SK-N-MC (cell line): Measurements from ENCODE around the gene MYO1D.
"Not testable (repeated sequence)": the region's sequence is repeated elsewhere in the genome, so short reads cannot be mapped to it uniquely, and the experiment has no call there.

Source experiments
- DNase-seq: peaks from one replicate; pipeline ENCODE4 v3.0.0-alpha.2; 2011; ENCODE audit warnings: low read depth, low spot score
- H3K27ac ChIP-seq: fragments of 200-600 bp; sonication (generic); 2 replicates; pipeline ENCODE4 v1.5.1; 2016; ENCODE audit warnings: mixed run types
- H3K36me3 ChIP-seq: fragments of 200-600 bp; sonication (generic); 2 replicates; pipeline ENCODE4 v1.6.1; 2017; ENCODE audit warnings: antibody characterized with exemption, low read length, mixed read lengths; ENCODE audit not compliant: insufficient read depth
- H3K4me3 ChIP-seq: fragments of 200-600 bp; sonication (generic); 2 replicates; pipeline ENCODE4 v1.5.1; 2016
- H3K9ac ChIP-seq: fragments of 200-600 bp; sonication (generic); 2 replicates; pipeline ENCODE4 v1.8.0; 2017; ENCODE audit warnings: mixed run types, mixed read lengths; ENCODE audit not compliant: insufficient read length
- H3K9me3 ChIP-seq: fragments of 200-600 bp; sonication (generic); 2 replicates; pipeline ENCODE4 v1.6.1; 2017; ENCODE audit warnings: low read depth, mild to moderate bottlenecking, antibody characterized with exemption, low read length, moderate library complexity, mixed read lengths
- EZH2 ChIP-seq: fragments of 200-600 bp; sonication (generic); IDR thresholded peaks from one replicate; pipeline ENCODE4 v1.6.1; 2017; ENCODE audit warnings: antibody characterized with exemption
- FOXP2 ChIP-seq: optimal IDR thresholded peaks from 2 replicates; pipeline ENCODE3; 2011; ENCODE audit warnings: mild to moderate bottlenecking, moderate library complexity; ENCODE audit not compliant: insufficient read depth; ENCODE audit errors: extremely low read length, control extremely low read depth
- POLR2AphosphoS5 ChIP-seq: IDR thresholded peaks from 2 replicates; pipeline ENCODE4 v1.6.1; 2012; ENCODE audit warnings: mild to moderate bottlenecking, low read depth, low read length, borderline replicate concordance

MYO1D gene

DNA sequence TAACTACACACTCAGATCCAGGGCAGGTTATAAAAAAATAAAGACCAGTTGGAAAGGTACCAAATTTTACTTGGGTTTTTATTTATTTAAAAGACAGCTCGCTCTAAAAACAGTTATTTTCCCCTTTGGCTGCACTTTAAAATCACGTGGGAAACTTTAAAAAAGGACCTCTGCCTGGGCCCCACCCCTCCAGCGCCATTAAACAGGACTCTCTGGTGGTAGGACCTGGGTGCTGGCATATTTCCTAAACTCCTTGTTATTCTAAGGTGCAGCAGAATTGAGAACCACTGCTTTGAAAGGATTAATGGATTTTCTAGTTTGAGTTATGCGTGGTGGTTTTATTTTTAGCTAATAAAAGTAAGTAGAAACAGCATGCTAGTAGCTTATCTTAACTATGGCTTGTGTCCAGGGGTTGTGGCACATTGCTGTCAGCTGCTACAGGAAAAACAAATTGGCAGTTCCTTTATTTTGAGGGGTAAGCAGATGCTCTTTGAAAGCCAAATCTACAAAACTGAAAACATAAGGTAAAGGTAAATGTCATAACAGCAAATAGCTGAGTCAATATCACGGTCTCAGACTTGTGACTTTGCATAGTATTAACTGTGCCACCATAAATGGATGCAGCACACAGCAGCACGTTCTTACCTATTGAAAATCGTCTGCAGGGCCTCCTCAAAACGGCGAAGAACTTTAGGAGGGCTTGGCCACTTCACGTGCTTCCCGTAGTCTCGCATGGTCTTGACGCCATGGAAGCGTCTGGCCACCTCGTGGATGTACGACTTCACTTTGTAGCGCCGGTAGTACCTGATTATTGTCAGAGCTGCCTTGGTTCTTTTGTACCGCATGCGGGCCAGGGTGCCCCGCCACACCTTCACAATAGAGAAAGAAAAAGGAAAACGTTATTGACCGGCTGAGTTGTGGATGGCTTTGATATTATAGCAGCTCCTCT is 218.2 kb downstream of the MYO1D start:
- Histone ChIP-seq H3K9ac (no peak overlapping the region), H3K4me3 (no peak overlapping the region), H3K36me3 (peaks cover under 1% of the 10 kb centered on the region; the same call in 1 of the 2 replicates), H3K9me3 (no peaks in the 10 kb centered on the region), H3K27ac (no peak overlapping the region)
- TF ChIP-seq POLR2AphosphoS5 (no peak), FOXP2 (no peak), EZH2 (no peak)
- no peak for DNase-seq

DNA sequence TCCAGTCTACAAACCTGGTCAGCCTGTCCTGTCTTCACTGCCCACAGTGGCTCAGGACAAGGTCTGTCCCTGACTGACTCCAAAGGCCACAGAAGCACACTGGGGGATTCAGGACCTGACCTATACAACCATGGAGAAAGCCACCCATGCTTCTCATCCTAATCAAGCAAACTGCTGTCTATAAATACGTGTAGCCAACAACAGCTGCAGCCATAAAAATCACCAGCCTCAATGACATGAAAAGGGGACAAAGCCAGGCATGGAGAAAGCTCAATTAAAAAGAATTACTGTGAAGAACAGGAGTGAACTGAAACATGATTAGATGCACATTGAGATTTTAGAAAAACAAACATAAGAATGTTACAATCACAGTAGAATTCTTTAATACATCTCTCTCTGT is 220.0 kb downstream of the MYO1D start:
- H3K9me3 ChIP-seq: no peaks in the 10 kb centered on the region

DNA sequence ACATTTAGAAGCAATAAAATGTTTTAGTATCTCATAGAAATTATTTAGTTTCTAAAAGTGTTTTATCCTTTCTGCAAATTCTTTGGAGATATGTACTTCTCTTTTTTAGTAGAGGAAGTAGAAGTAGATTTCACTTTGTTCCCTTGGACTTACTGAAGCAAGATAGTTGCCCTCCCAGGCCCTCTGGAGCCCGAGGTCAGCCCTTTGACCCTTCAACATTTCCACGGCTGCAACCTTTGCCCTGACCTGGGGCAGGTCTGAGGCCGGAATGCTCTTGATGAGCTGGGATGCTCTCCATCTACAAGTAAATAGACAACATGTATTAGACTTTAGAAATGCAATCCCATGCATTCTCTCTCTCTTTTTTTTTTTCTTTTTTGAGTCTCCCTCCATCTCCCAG is 222.6 kb downstream of the MYO1D start:
- TF ChIP-seq POLR2AphosphoS5 (no peak), FOXP2 (no peak), EZH2 (no peak)
- Histone ChIP-seq H3K27ac (no peak overlapping the region), H3K9me3 (peaks cover 3% of the 10 kb centered on the region; the same call in 1 of the 2 replicates), H3K36me3 (peaks cover 10% of the 10 kb centered on the region), H3K9ac (no peak overlapping the region), H3K4me3 (no peak overlapping the region)
- DNase-seq: no peak

More for the DNA sequence above, 220.0 kb downstream of the MYO1D start:
- Histone ChIP-seq H3K9ac (no peak overlapping the region), H3K36me3 (peaks cover 5% of the 10 kb centered on the region; the same call in 1 of the 2 replicates), H3K4me3 (no peak overlapping the region), H3K27ac (no peak overlapping the region)
- TF ChIP-seq POLR2AphosphoS5 (no peak), FOXP2 (no peak), EZH2 (no peak)
- DNase-seq: no peak

DNA sequence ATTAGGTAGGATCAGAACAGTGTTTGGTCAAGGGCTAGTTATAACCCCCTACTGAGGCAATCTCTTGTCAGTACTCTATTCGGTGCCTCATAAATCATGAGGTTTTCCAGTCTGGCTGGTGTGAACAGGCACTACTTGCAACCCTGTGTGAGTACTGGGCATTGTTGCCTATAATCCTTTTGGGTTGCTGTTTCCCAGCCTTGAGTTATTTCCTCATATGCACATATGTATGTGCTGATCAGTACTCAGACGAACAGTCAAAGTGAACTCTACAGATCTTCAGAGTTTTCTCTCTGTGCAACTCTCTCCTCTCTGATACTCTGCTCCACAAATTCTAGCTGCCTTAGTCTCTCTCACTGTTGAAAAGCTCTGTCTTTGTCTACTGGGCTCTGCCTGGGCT is 225.8 kb downstream of the MYO1D start:
- DNase-seq: no peak
- H3K36me3 ChIP-seq: peaks cover 10% of the 10 kb centered on the region
- H3K4me3 ChIP-seq: no peak overlapping the region
- H3K27ac ChIP-seq: no peak overlapping the region
- H3K9ac ChIP-seq: no peak overlapping the region
- TF ChIP-seq FOXP2 (no peak), POLR2AphosphoS5 (no peak), EZH2 (no peak)
- H3K9me3 ChIP-seq: peaks cover 3% of the 10 kb centered on the region; the same call in 1 of the 2 replicates

DNA sequence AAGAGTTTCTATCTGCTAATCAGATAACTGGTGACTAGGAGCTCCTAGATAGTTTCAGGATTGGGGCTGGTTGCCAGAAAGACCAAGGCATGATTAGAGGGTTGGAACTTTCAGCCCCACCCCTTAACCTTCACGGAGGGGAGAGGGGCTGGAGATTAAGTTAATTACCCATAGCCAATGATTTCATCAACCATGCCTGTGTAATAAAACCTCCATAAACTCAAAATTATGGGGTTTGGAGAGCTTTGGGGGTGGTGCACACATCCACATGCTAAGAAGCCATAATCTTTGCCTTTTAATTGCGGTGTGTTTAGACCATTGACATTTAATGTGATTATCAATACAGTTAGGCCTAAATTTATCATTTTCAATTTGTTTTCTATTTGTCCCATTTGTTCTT is 228.5 kb downstream of the MYO1D start:
- TF ChIP-seq EZH2 (no peak), POLR2AphosphoS5 (no peak), FOXP2 (no peak)
- no peak for DNase-seq
- Histone ChIP-seq H3K9me3 (peaks cover 3% of the 10 kb centered on the region; the same call in 1 of the 2 replicates), H3K36me3 (peaks cover 7% of the 10 kb centered on the region), H3K27ac (no peak overlapping the region), H3K4me3 (no peak overlapping the region), H3K9ac (no peak overlapping the region)

DNA sequence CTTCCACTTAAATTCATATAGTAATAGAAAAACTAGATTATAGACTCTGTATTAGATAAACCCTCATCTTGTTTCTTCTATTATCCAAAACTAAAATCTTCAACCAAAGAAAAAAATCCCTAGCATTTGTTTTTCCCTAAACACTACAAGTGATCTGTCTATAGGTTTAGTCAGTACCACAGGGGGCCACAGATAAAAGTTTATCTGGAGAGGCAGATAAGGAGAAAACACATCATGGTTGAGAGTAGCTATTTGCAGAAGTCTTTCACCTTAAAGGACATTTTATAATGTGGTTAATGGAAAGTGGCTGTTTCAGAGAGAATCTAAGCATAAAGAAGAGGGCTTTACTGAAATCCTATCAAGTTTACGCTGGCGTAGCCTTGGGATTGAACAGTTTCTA is 230.0 kb downstream of the MYO1D start:
- TF ChIP-seq EZH2 (no peak), POLR2AphosphoS5 (no peak), FOXP2 (no peak)
- H3K9me3 ChIP-seq: peaks cover 3% of the 10 kb centered on the region; the same call in 1 of the 2 replicates
- no peak overlapping the region for H3K4me3 ChIP-seq
- no peak overlapping the region for H3K27ac ChIP-seq
- DNase-seq: no peak
- no peak overlapping the region for H3K9ac ChIP-seq
- H3K36me3 ChIP-seq: peaks cover 5% of the 10 kb centered on the region; the same call in 1 of the 2 replicates

DNA sequence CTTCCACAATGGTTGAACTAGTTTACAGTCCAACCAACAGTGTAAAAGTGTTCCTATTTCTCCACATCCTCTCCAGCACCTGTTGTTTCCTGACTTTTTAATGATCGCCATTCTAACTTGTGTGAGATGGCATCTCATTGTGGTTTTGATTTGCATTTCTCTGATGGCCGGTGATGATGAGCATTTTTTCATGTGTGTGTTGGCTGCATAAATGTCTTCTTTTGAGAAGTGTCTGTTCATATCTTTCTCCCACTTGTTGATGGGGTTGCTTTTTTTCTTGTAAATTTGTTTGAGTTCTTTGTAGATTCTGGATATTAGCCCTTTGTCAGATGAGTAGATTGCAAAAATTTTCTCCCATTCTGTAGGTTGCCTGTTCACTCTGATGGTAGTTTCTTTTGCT is 235.4 kb downstream of the MYO1D start:
- H3K9me3 ChIP-seq, H3K4me3 ChIP-seq, H3K9ac ChIP-seq, H3K27ac ChIP-seq, H3K36me3 ChIP-seq, DNase-seq: not testable (repeated sequence)

DNA sequence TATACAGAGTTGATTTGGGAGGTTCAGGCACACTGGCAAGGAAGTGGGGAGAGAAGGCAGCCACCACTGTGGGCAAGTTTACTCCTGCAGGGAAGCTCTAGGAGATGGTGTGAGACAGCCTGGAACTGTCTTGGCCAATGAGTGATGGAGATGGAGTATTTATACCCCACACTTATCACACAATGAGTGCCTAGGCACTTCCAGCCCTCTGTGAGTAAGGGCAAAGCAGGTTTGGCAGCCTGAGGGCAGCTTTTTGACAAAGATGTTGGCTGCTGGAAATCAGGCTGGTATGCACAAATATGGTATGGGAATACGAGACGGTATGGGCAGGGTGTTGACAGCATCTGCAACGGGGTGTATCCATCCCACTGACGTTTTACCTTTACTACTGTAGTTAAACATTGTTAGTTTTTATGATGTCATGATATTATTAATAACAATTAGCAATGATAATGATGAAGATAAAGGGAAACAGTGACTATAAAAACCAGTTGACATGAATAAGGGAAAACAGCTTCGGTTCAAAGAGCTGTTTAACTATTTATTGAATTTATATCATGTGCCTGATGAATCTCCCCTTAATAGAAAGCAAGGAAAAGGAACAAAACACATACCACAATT is 240.2 kb downstream of the MYO1D start:
- Histone ChIP-seq H3K27ac (no peak overlapping the region), H3K4me3 (no peak overlapping the region), H3K36me3 (no peaks in the 10 kb centered on the region), H3K9me3 (no peaks in the 10 kb centered on the region), H3K9ac (no peak overlapping the region)
- DNase-seq: no peak
- TF ChIP-seq EZH2 (no peak), FOXP2 (no peak), POLR2AphosphoS5 (no peak)
